Activated CD4-positive, CD25-positive, alpha-beta regulatory T cell treated with anti-CD3 and anti-CD28 coated beads, Interleukin-2, amount 50 U/mL, for 72 hours (primary cell): Measurements from ENCODE around the gene OGDH.
"Not testable (repeated sequence)": the region's sequence is repeated elsewhere in the genome, so short reads cannot be mapped to it uniquely, and the experiment has no call there.

Source experiments
- DNase-seq: peaks from one replicate; pipeline ENCODE4 v3.0.0; 2021

OGDH gene

DNA sequence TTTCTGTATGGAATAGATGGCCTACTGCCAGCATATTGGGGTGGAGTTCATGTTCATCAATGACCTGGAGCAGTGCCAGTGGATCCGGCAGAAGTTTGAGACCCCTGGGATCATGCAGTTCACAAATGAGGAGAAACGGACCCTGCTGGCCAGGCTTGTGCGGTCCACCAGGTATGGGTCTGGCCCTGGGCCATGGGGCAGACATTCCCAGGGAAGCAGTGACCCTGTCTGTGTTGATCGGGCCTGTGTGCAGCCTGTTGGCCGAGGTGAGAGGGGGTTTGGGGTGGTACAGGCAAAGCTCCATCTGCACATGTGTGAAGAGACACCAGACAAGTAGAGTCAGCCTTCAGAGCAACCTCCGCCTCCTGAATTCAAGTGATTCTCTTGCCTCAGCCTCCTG, 67.3 kb downstream of the OGDH start:
- no peak for DNase-seq

DNA sequence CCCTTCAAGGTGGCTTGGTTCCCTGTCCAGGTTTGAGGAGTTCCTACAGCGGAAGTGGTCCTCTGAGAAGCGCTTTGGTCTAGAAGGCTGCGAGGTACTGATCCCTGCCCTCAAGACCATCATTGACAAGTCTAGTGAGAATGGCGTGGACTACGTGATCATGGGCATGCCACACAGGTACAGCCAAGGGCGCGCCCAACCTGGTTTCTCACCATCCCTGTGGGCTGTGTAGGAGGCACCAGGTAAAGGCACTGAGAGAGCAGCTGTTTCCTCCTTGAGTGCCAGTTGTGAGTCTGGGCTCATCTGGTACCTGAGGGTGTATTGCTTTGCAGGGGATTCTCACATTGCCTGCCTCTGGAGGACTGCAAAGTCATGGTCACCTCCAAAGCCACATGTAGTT, 68.0 kb downstream of the OGDH start:
- DNase-seq: no peak

GRCh38 chr7:44676776-44677175, 70.3 kb downstream of the OGDH start:
- DNase-seq: no peak

GRCh38 chr7:44678101-44678470, 71.7 kb downstream of the OGDH start:
- no peak for DNase-seq

DNA sequence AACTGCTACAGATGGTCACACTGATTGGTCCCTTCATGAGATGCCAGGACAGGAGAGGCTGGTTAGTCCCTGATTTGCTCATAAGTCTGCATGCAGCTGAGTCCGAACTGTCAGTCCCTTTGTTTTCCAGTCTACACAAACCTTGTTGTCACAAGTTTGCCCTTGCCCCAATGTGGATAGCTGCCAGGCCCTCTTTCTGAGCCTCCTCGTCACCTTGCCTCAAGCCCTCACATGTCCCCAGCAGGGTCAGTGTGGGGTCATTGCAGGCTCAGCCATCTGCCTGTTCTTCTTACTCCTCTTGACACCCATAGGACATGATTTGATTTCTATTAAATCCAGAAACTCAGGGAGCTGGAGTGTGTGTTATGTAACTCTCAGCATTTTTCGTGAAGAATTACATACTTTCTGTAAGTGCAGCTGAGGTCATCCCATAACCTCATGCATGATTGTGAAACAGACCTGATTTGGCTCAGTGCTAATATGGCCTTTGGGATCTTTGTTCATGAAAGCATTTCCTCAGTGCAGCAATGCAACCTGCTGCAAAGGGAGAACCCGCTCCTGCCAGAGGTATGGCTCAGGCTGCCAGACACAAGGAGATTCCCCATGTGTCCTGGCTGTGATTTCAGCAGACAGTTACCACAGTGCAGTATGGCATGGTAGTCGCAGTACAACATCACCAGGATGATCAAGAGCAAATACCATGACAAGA, 72.2 kb downstream of the OGDH start:
- no peak for DNase-seq

DNA sequence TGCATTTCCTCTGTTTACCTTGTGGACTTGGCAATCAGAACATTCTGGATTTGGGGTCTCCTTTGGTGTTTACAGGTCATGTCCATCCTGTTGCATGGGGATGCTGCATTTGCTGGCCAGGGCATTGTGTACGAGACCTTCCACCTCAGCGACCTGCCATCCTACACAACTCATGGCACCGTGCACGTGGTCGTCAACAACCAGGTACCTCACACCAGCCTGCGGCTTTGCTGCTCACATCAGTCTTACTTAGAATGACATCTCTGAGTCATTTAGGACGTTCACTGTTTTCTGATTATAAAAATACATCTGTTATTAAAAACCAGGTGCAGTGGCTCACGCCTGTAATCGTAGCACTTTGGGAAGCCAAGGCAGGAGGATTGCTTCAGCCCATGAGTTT, 75.2 kb downstream of the OGDH start:
- no peak for DNase-seq

- DNase-seq: no peak
Measured at GRCh38 chr7:44685723-44686122, 79.3 kb downstream of the OGDH start.

- DNase-seq: no peak
Measured at GRCh38 chr7:44689427-44689826, 83.0 kb downstream of the OGDH start.

DNA sequence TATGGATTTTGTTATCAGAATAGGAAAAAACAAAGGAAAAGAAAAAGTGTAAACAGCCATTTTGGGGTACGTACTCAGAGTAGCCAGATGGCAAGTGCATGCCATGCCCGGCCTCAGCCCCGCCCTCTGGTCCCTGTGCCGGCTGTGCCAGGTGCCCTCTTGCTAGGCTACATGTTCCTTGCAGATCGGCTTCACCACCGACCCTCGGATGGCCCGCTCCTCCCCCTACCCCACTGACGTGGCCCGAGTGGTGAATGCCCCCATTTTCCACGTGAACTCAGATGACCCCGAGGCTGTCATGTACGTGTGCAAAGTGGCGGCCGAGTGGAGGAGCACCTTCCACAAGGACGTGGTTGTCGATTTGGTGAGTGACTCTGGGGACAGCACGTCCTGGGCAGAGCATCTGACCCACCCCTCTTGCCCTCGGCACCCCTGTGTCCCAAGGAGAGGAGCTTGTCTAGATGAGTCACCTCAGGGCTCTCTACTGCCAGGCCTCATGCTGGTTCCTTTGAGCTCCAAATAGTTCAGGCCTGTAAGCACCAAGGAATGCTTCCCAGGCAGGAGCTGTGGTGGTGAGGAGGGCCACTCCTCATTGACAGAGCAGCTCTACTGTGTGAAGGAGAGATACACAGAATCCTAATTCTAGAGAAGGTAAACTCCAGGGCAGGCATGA, 87.3 kb downstream of the OGDH start:
- no peak for DNase-seq

- no peak for DNase-seq
Measured at GRCh38 chr7:44694326-44694725, 87.9 kb downstream of the OGDH start.

- no peak for DNase-seq
Measured at GRCh38 chr7:44694766-44695165, 88.3 kb downstream of the OGDH start.

DNA sequence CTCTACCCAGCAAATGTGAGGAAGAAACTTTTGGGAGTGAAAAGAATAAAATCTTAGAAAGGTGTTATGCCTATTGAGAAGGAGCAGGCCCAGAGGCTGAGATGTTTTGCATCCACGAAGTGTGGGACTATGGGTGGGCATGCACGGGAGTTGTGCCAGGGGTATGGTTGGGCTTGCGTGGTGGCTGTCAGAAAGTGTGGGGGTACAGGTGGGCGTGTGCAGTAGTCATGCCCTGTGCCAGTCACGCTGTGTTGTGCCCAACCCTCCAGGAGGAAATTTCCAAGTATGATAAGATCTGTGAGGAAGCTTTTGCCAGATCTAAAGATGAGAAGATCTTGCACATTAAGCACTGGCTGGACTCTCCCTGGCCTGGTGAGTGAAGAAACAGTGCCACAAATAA, 89.3 kb downstream of the OGDH start:
- DNase-seq: no peak

- no peak for DNase-seq
Measured at GRCh38 chr7:44696728-44697127, 90.3 kb downstream of the OGDH start.

GRCh38 chr7:44697136-44698045, 91.0 kb downstream of the OGDH start:
- DNase-seq: no peak

DNA sequence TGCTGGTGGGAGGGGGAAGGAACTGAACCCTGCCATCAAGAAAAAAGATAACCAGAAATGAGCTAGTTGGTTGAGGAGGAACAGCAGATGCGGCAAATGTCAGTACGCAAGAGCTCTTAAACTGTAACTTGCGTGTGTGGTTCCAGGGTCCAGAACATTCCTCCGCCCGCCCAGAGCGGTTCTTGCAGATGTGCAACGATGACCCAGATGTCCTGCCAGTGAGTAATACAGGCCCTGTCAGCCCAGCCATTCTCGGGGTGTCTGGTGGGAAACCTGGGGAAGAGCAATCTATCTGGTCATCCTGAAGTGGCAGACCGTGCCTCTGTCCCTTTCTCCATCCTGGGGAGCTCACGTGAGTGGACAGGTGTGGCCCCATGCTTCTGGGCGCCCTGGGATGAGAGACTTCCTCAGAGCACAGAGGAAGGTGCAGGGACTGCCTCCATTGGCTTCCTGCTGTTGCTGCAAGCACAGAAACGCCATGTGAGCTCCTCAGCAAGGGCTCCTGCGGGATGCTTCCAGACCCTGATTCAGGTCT, 91.7 kb downstream of the OGDH start:
- DNase-seq: no peak

DNA sequence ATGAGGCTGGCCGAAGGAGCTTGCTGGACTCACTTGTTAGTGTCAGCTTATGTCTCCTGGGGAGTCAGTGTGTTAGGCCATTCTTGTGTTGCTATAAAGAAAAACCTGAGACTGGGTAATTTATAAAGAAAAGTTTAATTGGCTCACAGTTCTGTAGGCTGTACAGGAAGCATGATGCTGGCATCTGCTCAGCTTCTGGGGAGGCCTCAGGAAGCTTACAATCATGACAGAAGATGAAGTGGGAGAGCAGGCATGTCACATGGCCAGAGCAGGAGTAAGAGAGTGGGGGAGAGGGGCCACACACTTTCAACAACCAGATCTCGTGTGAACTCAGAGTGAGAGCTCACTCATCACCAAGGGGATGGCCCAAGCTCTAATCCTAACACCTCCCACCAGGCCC, 93.2 kb downstream of the OGDH start:
- not testable (repeated sequence) for DNase-seq

- DNase-seq: no peak
Measured at GRCh38 chr7:44700322-44700721, 93.9 kb downstream of the OGDH start.

DNA sequence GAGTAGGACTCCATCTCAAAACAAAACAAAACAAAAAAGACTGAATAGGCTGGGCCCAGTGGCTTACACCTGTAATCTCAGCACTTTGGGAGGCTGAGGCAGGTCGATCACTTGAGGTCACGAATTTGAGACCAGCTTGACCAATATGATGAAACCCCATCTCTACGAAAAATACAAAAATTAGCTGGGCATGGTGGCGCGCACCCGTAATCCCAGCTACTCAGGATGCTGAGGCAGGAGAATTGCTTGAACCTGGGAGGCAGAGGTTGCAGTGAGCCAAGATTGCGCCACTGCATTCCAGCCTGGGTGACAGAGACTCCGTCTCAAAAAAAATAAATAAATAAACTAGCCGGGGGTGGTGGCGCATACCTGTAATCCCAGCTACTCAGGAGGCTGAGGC, 97.0 kb downstream of the OGDH start:
- not testable (repeated sequence) for DNase-seq

DNA sequence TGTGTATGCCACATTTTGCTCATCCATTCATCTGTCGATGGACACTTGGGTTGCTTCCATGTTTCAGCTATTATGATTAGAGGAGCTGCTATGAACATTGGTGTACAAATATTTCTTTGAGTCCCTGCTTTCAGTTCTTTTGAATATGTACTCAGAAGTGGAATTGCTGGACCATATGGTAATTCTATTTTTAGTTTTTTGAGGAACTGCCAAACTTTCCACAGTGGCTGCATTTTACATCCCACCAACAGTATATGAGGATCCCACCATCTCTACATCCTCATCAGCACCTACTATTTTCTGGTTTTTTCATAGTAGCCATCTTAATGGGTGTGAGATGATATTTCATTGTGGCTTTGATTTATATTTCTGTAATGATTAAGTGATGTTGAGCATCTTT, 97.5 kb downstream of the OGDH start:
- no peak for DNase-seq

GRCh38 chr7:44705434-44705833, 99.0 kb downstream of the OGDH start:
- DNase-seq: no peak

DNA sequence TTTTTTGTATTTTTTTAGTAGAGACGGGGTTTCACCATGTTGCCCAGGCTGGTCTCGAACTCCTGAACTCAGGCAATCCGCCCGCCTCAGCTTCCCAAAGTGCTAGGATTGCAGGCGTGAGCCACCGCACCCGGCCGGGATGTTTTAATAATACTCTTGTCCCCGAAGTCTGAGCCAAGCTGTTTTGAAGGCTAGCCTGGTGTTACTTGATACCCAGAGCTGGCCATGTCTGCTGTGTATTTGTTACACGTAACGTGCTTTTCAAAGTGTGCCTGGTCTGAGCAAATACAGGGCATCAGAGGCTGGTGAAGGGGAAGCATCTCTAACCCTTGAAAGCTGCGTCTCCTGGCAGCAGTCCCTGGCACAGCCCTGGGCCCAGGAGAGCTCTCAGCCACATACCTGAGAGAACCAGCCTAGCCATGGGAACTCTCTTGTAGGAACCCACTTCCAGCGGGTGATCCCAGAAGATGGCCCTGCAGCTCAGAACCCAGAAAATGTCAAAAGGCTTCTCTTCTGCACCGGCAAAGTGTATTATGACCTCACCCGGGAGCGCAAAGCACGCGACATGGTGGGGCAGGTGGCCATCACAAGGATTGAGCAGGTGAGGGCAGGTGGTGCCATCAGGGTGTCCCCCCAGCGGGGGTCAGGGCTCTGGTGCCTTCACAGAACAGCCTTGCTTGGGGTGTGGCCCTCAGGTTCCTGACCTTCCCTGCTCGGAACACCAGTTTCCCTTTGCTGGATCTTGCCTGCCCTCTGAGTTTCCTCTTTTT, 100.5 kb downstream of the OGDH start:
- DNase-seq: no peak

DNA sequence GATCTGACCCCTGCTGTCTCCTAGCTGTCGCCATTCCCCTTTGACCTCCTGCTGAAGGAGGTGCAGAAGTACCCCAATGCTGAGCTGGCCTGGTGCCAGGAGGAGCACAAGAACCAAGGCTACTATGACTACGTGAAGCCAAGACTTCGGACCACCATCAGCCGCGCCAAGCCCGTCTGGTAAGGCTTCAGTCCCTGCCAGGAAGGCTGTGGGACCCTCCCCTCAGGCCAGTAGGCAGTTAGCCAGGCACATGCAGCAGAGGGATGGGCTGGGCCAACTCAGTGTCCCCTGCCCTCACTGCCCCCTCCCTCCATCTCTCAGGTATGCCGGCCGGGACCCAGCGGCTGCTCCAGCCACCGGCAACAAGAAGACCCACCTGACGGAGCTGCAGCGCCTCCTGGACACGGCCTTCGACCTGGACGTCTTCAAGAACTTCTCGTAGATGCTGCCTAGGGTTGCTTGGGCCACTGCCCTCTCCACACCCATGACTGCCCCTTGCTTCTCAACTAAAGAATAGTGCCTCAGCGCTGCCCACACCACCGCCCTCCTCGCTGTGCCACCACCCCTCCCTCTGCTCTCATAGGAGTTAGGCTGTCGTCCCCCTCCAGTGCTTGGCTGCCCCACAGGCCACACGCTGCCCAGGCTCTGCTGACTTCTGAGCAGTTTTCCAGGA, 101.3 kb downstream of the OGDH start:
- no peak for DNase-seq
